NCI-H1694 treated with DMSO at 0.1 percent for 48 hours (cell line): Measurements from ENCODE around the gene P3H3.
"Not testable (repeated sequence)": the region's sequence is repeated elsewhere in the genome, so short reads cannot be mapped to it uniquely, and the experiment has no call there.

Experiments used
- DNase-seq: peaks from one replicate; lab custom pipeline; 2025; lab: John Stamatoyannopoulos, UW

The P3H3 gene

DNA sequence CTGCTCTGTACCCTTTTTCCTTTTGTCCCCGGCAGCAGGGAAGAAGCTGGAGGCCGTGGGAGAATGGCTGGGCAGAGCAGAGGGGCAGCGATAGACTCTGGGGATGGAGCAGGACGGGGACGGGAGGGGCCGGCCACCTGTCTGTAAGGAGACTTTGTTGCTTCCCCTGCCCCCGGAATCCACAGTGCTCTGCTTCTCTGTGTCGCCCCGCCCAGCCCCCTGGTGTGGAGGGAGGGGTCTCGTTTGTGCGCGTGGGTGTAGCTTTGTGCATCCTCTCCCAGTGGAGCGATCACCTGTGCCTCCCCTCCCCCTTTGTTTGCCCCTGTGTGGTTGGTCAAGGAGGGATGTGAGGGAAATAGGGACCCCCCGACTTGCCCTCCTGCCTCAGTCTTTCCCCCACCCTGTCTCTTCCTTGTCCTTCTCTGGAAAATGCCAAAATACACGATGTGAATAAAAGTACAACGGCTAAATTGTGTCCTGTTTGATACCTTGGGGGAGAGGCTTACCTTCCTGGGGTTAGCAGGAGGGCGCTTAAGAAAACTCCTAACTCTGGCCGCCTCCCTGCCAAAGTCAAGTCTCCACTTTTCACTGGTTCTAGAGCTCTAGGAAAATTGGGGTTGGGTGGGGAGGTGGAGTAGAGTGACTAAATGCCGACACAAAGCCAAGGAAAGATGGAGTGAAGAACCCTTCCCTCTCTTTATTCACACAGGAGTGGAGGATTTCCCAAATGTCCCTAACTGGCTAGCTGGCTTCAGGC lies 38.1 kb downstream of the P3H3 start:
- DNase-seq: no peak

DNA sequence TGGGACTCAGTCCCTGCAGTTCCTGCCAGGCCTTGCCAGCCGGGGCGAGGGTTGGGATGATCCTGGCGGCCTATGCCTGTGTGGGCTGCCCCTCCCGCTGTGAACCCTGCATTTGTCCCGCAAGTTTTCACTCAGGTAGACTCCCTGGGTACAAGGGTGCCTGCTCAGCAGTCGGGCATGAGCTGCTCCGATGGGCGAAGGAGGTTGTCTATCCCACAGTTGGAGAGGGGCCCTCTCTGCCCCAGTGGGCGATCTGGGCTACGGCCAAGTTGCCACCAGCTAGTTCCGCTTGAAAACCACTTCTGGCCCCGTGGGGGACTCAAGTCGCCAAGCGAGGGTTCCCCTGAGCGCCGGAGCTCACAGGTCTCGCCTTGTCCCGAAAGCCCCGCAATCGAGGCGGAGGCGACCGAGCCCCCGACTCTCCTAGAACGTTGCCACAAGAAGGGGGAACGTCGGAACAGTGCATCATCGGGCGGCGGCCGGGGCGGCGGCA lies 38.8 kb downstream of the P3H3 start:
- DNase-seq: no peak

DNA sequence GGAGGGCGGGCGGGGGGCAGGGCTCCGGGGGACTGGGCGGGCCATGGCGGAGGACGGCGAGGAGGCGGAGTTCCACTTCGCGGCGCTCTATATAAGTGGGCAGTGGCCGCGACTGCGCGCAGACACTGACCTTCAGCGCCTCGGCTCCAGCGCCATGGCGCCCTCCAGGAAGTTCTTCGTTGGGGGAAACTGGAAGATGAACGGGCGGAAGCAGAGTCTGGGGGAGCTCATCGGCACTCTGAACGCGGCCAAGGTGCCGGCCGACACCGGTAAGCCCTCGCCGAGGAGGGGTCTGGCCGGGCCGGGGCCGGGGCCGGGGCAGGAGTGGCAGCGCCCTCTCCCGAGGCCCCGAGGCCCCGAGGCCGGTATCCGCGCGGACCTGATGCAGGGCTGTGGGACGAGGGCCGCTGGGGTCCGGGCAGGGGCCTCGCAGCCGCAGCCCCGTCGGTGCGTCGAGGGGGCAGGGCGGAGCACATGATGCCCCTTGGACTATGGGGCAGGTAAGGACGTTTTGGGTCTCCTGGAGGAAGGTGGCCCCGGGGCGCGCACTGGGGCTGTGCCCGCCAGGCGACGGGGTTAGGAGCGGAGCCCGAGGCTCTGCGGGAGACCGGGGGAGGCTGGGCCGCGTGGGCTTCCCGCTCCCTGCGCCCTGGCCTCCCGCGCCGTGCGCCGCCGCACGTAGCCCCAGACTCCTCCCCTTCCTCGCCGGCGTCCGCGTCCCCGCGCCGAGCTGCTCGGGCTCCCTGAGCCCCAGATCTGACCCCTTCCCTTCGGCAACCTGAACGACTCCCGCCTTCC lies 39.4 kb downstream of the P3H3 start, which contains the start of gene TPI1:
TPI1 (plus strand) TSS at position 119 of the 798 bp plus-strand sequence; CDS start at position 155, 36 bp downstream.
- peak; percentile 78 for DNase-seq

DNA sequence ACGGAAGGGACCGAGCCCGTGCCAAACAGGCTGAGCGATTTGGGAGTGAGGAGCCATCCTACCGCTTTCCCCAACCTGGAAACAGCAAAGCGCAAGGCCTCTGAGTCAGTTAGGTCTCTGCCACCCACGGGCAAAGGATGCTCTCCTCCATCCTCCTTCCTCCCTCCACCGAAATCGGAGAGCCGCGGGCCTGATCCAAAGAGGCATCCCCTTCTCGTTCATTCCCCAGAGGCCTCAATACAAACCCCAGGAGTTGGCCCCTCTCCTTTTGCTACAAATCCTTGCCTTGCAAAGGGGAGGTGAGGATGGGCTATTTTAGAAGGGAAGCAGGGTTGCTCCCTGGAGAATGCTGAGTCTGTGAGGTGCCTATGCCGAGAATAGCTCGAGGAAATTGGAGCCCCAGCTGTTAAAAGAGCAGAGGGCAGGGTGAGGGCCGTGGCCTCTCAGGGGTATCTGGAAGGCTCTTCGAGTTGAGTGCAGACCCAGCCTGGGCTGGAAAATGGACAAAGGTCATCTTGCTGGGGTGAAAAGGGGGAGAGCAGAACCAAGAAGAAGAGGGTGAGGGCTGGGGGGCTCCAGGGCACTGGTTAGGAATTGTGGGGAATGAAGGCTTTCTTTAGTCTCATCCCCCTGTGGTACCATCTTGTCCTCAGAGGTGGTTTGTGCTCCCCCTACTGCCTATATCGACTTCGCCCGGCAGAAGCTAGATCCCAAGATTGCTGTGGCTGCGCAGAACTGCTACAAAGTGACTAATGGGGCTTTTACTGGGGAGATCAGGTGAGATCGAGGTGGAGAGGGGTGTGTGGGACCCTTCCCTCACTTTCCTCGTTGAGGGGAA lies 40.2 kb downstream of the P3H3 start:
- DNase-seq: no peak

DNA sequence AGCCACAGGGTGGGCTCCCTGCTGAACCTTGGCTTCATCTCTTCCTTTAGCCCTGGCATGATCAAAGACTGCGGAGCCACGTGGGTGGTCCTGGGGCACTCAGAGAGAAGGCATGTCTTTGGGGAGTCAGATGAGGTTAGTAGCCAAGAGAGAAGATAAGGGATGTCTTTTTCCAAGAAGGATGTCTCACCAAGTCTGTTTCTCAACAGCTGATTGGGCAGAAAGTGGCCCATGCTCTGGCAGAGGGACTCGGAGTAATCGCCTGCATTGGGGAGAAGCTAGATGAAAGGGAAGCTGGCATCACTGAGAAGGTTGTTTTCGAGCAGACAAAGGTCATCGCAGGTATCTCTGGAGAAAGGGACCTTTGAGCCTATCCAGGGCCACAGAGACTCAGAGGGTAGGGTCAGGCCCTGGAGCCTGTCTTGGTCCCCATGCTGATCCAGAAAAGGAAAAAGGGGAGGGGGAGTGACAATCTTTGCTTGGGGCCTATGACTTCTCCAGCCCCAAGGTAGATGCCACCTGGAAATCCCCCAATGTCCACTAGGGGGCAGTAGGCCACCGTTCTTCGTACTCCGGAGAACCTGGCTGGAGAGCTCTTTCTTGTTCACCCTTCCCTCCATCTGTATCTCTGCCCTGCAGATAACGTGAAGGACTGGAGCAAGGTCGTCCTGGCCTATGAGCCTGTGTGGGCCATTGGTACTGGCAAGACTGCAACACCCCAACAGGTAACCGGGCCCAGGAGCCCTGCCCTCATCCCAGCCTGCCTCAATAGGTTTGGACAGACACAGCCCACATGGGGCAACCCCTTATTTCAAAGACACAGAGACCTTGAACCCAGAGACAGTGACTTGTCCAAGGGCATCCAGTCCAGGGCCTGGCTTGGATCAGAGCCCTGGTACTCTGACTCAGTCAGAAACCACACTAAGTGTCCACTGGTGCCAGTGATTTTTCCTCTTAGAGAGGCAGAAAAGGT lies 41.1 kb downstream of the P3H3 start:
- peak; percentile 83 for DNase-seq

DNA sequence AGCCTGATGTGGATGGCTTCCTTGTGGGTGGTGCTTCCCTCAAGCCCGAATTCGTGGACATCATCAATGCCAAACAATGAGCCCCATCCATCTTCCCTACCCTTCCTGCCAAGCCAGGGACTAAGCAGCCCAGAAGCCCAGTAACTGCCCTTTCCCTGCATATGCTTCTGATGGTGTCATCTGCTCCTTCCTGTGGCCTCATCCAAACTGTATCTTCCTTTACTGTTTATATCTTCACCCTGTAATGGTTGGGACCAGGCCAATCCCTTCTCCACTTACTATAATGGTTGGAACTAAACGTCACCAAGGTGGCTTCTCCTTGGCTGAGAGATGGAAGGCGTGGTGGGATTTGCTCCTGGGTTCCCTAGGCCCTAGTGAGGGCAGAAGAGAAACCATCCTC lies 42.1 kb downstream of the P3H3 start:
- DNase-seq: not testable (repeated sequence)

DNA sequence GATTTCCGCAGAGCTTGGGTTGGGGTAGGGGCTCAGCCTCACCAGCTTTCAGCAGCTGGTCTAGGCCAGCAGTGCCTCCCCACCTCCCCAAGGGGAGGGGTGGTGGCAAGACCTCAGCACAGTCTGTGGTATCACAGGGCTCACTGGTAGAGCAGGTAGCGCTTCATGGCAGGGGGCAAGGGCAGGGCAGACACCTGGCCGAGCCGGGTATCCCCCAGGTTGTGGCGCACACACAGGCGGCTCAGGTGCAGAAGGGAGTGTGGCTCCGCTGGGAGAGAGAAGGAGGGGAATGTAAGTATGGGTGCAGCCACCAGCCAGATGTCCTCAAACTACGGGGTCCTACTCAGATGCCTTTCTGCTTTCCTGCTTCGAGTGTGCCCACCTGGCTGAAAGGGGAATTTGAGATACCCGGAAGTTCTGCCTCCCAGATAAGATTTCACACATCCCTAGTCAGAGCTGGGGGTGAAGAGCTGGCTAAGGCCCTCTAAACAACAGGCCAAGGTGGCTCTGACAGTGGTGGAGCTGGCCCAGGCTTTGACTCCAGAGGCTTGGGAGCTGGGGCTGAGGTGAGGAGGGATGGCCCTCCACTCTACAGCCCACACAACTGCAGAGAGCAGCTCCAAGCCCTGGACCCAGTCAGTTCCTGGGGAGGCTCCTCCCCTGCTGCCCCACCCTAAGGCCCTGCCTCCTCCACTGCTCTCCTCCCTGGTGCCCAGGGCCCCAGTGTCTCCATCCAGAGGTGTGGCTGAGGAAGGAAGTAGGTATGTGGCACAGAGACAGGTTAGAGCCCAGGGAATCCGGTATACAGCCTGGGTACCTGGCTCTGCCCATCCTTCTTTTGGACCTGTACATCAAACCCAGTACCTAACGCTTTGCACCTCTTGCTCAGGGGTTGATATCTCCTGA lies 43.1 kb downstream of the P3H3 start:
- no peak for DNase-seq

DNA sequence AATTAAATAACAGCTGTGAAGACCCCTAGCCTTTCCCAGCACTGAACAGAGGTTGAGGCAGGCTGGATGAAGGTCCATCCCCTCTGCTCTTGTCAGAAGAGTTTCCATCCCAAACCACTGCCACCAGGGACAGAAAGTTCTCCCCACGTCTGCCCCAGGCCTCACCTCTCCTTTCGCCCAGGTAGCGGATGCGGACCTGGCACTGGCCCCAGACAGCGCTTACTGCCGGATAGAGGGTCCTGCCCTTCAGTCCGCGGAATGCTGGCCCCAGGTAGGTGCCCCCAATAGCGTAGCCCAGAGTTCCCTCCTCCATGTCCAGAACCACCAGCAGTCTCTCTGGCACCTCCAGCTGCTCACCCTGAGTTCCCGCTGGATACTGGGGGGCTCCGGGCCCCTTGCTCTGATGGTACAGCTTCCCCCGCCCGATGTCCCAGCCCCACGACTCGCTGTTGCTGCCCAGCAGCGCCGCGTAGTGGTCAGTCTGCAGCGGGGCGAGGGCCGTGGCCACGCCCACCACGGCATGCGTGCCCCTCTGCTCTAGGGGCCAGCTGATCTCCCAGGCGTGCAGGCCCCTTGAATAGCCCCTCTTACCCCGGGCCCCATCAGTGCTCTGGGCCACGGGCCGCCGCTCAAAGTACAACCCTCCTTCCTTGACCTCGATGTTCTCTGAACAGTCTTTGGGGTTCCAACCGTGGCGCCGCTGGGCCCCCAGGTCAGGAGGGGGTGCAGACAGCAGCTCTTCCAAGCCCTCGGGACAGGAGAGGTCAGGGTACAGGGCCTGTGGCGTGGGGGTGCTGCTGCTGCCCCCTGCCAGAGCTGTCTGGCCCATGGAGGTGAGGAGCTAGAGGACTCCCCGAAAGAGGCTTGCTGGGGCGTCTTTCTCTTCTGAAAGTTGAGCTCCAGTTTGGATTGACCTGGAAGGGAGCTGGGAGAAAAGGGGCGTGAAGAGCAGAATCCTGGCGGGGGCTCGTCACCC lies 44.2 kb downstream of the P3H3 start:
- DNase-seq: peak; percentile 59

DNA sequence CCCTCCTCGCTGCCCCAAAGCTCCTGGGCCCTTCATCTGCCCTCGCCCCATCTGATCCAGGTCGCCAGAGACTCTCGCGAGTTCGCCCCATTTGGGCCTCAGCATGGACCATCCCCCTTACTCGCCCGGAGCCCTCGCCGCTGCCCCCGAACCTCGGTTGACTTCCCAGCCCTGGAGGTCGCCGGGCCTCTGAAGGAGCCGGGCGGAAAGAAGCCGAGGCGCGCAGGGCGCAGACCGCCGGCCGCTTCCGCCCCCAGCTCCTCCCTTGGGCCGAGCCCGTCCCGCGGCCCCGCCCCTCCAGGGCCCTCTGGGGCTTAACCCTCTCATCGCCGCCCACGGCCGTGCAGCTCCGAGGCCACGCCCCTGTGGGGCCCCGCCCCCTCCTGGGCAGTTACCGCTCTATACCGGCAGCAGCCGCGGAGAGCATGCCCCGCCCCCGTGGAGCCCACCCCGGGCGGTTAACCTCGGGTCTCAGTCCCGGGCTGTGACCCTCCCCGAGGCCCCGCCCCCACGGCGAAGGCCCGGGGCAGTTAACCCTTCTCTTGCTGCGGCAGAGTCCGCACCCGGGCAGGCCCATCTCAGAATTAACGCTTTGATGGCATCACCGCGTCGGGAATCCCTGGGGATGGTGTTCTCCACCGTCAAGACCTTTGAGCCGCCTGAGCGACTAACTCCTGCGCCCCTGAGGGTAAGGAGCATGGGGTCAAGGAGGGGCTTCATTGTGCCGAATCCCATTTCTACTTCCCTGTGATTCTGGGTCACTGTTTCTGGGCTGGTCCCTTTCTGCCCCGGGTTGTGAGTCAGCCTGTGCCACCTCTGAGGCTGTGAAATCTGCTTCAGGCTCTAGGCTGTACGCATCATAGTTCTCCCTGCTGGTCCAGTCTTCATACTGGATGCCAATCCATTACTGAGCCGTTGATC lies 45.1 kb downstream of the P3H3 start, which contains the start of gene SPSB2:
SPSB2 (minus strand) TSS at position 210 of the 921 bp plus-strand sequence. CDS start 402 bp downstream, outside the sequence.
- DNase-seq: peak; percentile 95

DNA sequence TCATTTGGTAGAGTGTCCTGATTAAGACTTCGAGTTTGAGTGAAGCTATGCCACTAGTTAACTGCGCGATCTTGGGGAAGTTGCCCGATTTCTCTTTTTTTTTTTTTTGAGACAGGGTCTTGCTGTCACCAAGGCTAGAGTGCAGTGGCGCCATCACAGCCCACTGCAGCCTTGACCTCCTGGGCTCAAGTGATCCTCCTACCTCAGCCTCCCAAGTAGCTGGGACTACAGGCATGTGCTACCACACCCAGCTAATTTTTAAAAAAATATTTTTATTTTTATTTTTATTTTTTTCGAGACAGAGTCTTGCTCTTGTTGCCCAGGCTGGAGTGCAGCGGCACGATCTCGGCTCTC lies 45.8 kb downstream of the P3H3 start:
- not testable (repeated sequence) for DNase-seq

DNA sequence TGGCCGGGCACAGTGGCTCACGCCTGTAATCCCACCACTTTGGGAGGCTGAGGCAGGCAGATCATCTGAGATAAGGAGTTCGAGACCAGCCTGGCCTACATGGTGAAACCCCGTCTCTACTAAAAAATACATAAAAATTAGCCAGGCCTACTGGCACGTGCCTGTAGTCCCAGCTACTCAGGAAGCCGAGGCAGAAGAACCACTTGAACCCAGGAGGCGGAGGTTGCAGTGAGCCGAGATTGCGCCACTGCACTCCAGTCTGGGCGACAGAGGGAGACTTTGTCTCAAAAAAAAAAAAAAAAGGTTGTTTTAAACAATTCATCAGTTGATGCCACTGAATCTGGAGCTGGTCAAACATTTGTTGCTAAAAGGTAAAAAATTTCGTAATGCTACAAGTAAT lies 51.6 kb downstream of the P3H3 start:
- DNase-seq: not testable (repeated sequence)

DNA sequence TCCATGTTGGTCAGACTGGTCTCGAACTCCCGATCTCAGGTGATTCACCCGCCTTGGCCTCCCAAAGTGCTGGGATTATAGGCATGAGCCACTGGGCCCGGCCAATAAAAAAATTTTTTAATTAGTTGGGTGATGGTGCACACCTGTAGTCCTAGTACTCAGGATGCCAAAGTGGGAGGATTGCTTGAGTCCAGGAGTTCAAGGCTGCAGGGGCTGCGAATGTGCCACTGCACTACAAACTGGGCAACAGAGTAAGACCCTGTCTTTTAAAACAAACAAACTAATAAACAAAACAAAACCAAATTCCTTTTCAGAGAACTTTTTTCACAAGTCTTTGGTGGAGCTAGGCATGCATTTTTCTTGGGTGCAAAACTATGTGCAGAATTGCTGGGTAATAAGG lies 55.0 kb downstream of the P3H3 start:
- no peak for DNase-seq

DNA sequence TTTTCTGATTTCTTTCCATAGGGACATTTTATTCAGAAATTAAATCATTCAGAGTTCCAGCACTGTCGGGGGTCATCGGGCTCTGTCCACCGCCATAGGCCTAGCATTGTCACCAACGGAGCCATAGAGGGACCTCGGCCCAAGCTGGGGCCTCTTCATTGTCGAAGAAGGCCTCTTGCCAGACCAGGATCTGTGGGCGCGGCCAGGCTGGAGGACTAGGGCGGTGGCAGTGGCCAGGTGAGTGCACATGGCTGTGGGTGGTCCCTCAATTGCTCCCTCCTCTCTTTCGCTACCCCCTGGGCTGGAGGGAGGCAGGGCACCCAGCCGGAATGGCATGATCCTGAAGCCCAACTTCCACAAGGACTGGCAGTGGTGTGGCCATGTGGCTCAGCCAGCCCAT lies 55.5 kb downstream of the P3H3 start:
- DNase-seq: no peak

DNA sequence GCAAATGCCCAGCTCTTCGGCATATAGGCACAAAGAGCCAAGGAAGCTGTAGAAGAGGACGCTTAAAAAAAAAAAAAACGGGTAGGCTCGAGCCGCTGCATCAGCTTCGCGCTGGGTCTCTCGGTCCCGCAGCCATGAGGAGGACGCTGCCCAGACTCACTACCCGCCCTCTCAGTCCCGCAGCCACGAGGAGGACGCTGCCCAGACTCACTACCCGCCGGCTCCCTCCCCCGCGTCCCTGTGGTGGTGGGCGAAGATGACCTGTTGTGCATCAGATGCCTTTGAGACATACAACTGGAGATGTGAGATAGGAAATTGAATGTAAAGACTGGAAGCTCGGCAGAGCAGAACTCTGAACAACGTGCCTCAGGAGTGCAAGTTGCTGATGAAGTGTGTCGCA lies 56.3 kb downstream of the P3H3 start:
- no peak for DNase-seq

DNA sequence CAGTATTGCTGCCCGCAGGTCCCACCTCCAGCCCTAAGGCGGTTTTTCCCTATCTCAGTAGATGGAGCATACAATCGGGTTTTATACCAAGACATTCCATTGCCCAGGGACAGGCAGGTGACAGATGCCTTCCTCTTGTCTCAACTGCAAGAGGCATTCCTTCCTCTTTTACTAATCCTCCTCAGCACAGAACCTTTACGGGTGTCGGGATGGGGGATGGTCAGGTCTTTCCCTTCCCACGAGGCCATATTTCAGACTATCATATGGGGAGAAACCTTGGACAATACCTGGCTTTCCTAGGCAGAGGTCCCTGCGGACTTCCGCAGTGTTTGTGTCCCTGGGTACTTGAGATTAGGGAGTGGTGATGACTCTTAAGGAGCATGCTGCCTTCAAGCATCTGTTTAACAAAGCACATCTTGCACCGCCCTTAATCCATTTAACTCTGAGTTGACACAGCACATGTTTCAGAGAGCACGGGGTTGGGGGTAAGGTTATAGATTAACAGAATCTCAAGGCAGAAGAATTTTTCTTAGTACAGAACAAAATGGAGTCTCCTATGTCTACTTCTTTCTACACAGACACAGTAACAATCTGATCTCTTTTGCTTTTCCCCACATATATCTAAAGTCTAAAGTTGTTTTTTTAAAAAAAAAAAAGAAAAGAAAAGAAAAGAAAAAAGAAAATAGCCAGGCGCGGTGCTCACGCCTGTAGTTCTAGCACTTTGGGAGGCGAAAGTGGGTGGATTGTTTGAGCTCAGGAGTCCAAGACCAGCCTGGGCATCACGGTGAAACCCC lies 58.2 kb downstream of the P3H3 start:
- not testable (repeated sequence) for DNase-seq

DNA sequence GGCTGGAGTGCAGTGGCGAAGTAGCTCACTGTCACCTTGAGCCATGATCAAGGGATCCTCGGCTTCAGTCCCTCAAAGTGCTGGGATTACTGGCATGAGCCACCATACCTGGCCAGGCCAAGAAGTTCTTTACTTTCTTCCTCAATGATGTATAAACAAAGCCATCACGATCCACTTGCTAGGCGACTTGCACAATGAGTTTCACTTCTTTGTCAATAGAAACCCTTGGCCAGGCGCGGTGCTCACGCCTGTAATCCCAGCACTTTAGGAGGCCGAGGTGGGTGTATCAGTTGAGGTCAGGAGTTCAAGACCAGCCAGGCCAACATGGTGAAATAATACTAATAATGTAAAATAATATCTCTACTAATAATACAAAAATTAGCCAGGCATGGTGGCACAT lies 59.3 kb downstream of the P3H3 start:
- DNase-seq: no peak

DNA sequence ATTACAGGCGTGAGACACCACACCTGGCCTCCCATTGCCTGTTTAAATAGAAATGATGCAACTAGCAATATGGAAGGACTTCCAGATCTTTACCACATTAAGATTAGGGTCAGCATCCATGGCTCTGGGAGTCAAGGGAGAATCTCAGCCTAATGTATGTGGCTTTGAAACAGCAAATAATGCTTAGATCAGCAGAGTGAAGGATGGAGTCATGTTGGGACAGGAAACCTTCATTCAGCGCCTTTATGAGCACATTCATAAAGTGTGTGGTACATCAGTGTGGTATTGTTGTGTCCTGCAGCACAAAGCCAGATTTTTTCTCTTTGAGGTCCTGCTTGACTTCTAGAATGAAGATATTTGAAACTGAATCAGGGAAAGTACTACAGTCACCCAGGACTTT lies 60.2 kb downstream of the P3H3 start:
- DNase-seq: no peak
